CD4-positive, alpha-beta T cell (primary cell): ENCODE data around the gene LRRK1. TPM values are rescaled to one million over a fixed set of nuclear protein-coding genes. Genes with fewer than 3 reads are reported as not detected.

Experiments used
- ATAC-seq: fragments of 200-7000 bp; cut with Tn5 transposase; one replicate; pipeline ENCODE4 v1.10.0; 2022; ENCODE audit warnings: mild to moderate bottlenecking; ENCODE audit not compliant: poor library complexity
- CTCF ChIA-PET: fragments of 350-600 bp; sonication (Branson Sonifier 250); formaldehyde crosslinking; loops from one replicate; lab custom pipeline; 2021; ENCODE audit warnings: antibody characterized with exemption, inconsistent platforms; lab: Charles Lee
- POLR2A ChIA-PET: fragments of 350-600 bp; sonication (Branson Sonifier 250); formaldehyde crosslinking; loops from one replicate; lab custom pipeline; 2021; ENCODE audit warnings: antibody characterized with exemption, inconsistent platforms; lab: Charles Lee
- DNase-seq, 14 experiments: peaks; one replicate each; pipeline ENCODE4 v3.0.0-alpha.2; 2013 to 2020; ENCODE audit warnings: mixed read lengths in 2 of 14
- H3K27ac ChIP-seq, 2 donors: one replicate each; pipeline versions ENCODE4 v1.5.1 to v1.7.0; 2013; ENCODE audit warnings: low read length in 2 of 2, low read depth in 1 of 2, mild to moderate bottlenecking in 1 of 2
- H3K27me3 ChIP-seq, 2 experiments: 1 replicate in 1 of 2; 2 replicates in 1 of 2; pipeline versions ENCODE4 v1.6.1 to v1.7.0; 2013; ENCODE audit warnings: low read length in 2 of 2, control low read depth in 1 of 2, mild to moderate bottlenecking in 1 of 2, moderate library complexity in 1 of 2; ENCODE audit not compliant: insufficient read depth in 2 of 2, control insufficient read depth in 1 of 2
- H3K36me3 ChIP-seq: one replicate; pipeline ENCODE4 v1.6.1; 2013; ENCODE audit warnings: low read length, control low read depth; ENCODE audit not compliant: insufficient read depth
- H3K4me1 ChIP-seq: one replicate; pipeline ENCODE4 v1.6.1; 2013; ENCODE audit warnings: low read length, control low read depth; ENCODE audit not compliant: insufficient read depth
- H3K4me3 ChIP-seq: one replicate; pipeline ENCODE4 v1.5.1; 2013; ENCODE audit warnings: mild to moderate bottlenecking, low read length, moderate library complexity
- H3K9me3 ChIP-seq, 2 experiments: 1 replicate in 1 of 2; 2 replicates in 1 of 2; pipeline versions ENCODE4 v1.6.1 to v1.7.0; 2013; ENCODE audit warnings: low read length in 2 of 2, mild to moderate bottlenecking in 2 of 2, control low read depth in 1 of 2, moderate library complexity in 1 of 2; ENCODE audit not compliant: control insufficient read depth in 1 of 2, insufficient read depth in 1 of 2
- H3K27ac Mint-ChIP-seq: one replicate; pipeline ENCODE4 v1.8.0; 2020; ENCODE audit warnings: mixed read lengths
- H3K27me3 Mint-ChIP-seq: one replicate; pipeline ENCODE4 v1.8.0; 2021; ENCODE audit warnings: mixed read lengths
- H3K36me3 Mint-ChIP-seq: one replicate; pipeline ENCODE4 v1.8.0; 2021; ENCODE audit warnings: low read depth, mixed read lengths
- H3K4me1 Mint-ChIP-seq: one replicate; pipeline ENCODE4 v1.8.0; 2021; ENCODE audit warnings: low read depth, mixed read lengths
- H3K4me3 Mint-ChIP-seq: one replicate; pipeline ENCODE4 v1.8.0; 2020; ENCODE audit warnings: mild to moderate bottlenecking, mixed read lengths
- H3K9me3 Mint-ChIP-seq: one replicate; pipeline ENCODE4 v1.8.0; 2020; ENCODE audit warnings: mixed read lengths
- CTCF ChIP-seq: fragments of 200-600 bp; IDR thresholded peaks from one replicate; pipeline ENCODE4 v1.8.0; 2022; ENCODE audit warnings: antibody characterized with exemption, mild to moderate bottlenecking
- intact Hi-C, 2 experiments: fragments of 100-400 bp; cut with DNase I in 1 of 2; cut with micrococcal nuclease in 1 of 2; formaldehyde crosslinking; loops; one replicate each; pipeline versions ENCODE4 v1.15.1 to v1.9.0; 2023 to 2025; cut with DNase I, micrococcal nuclease
- total RNA-seq, 174 experiments: library from RNA in 2 of 174; stranded (reverse) in 2 of 174; gene quantifications; one replicate each; pipeline ENCODE4 v1.2.3 and lab custom pipeline; 2021 to 2026

The LRRK1 gene
- total RNA-seq, 2 experiments from 2014 or later, result 0.60 to 0.73 TPM

- Mint-ChIP-seq H3K4me1 (no peaks in the 10 kb centered on the region), H3K27ac (no peak overlapping the region), H3K27me3 (no peaks in the 10 kb centered on the region), H3K36me3 (no peaks in the 10 kb centered on the region), H3K9me3 (no peaks in the 10 kb centered on the region), H3K4me3 (no peak overlapping the region)
- H3K27me3 ChIP-seq, result no peaks in the 10 kb centered on the region
- ChIA-PET POLR2A (no interaction called here), CTCF (interaction anchor here (1.7 kb wide), 1 partner anchor 14 kb away, joined by 3 read pairs; no protein-coding TSS in a partner anchor)
- no peak overlapping the region for H3K4me3 ChIP-seq
- H3K4me1 ChIP-seq, result no peaks in the 10 kb centered on the region
- intact Hi-C loops, result no loop called here
- H3K36me3 ChIP-seq, result no peaks in the 10 kb centered on the region
- no peak for TF ChIP-seq CTCF
- no peaks in the 10 kb centered on the region for H3K9me3 ChIP-seq
- H3K27ac ChIP-seq, result no peak overlapping the region
- no peak for DNase-seq
- no peak for ATAC-seq
Measured at GRCh38 chr15:101020451-101020850, 101.3 kb downstream of the LRRK1 start.

- no peaks in the 10 kb centered on the region for H3K36me3 Mint-ChIP-seq
- Histone ChIP-seq H3K27ac (no peak overlapping the region), H3K4me3 (no peak overlapping the region), H3K36me3 (no peaks in the 10 kb centered on the region), H3K9me3 (no peaks in the 10 kb centered on the region), H3K4me1 (no peaks in the 10 kb centered on the region), H3K27me3 (no peaks in the 10 kb centered on the region)
- POLR2A ChIA-PET, result no interaction called here
- DNase-seq, result no peak
- no peaks in the 10 kb centered on the region for H3K27me3 Mint-ChIP-seq
- H3K27ac Mint-ChIP-seq, result no peak overlapping the region
- no peaks in the 10 kb centered on the region for H3K4me1 Mint-ChIP-seq
- intact Hi-C loops, result no loop called here
- CTCF ChIA-PET, result interaction anchor here (1.7 kb wide), 1 partner anchor 14 kb away, joined by 3 read pairs; no protein-coding TSS in a partner anchor
- no peak for TF ChIP-seq CTCF
- no peak overlapping the region for H3K4me3 Mint-ChIP-seq
- no peak for ATAC-seq
- H3K9me3 Mint-ChIP-seq, result no peaks in the 10 kb centered on the region
Measured at GRCh38 chr15:101020945-101021344, 101.8 kb downstream of the LRRK1 start.

- no peak for TF ChIP-seq CTCF
- H3K36me3 Mint-ChIP-seq, result no peaks in the 10 kb centered on the region
- ChIA-PET POLR2A (interaction anchor here (0.8 kb wide), 1 partner anchor 14 kb away, joined by 3 read pairs; no protein-coding TSS in a partner anchor), CTCF (no interaction called here)
- no peaks in the 10 kb centered on the region for H3K4me1 ChIP-seq
- H3K4me3 Mint-ChIP-seq, result no peak overlapping the region
- ATAC-seq, result no peak
- H3K27ac ChIP-seq, result no peak overlapping the region
- intact Hi-C loops, result no loop called here
- no peaks in the 10 kb centered on the region for H3K4me1 Mint-ChIP-seq
- H3K4me3 ChIP-seq, result no peak overlapping the region
- H3K9me3 Mint-ChIP-seq, result no peaks in the 10 kb centered on the region
- no peak overlapping the region for H3K27ac Mint-ChIP-seq
- no peaks in the 10 kb centered on the region for H3K36me3 ChIP-seq
- H3K27me3 ChIP-seq, result no peaks in the 10 kb centered on the region
- DNase-seq, result no peak
- H3K9me3 ChIP-seq, result no peaks in the 10 kb centered on the region
- no peaks in the 10 kb centered on the region for H3K27me3 Mint-ChIP-seq
Measured at GRCh38 chr15:101022306-101022705, 103.1 kb downstream of the LRRK1 start.
